Measurements from ENCODE around the gene IGSF3.
"Not testable (repeated sequence)": the region's sequence is repeated elsewhere in the genome, so short reads cannot be mapped to it uniquely, and the experiment has no call there.

- TF ChIP-seq CTCF, POLR2A (IDR thresholded peaks at IDR 0.05): not testable (repeated sequence)
Measured at GRCh38 chr1:116599369-116599768, 68.2 kb downstream of the IGSF3 start.
